AG04450 (cell line): ENCODE measurements around the gene AHNAK2. TPM values are rescaled to one million over a fixed set of nuclear protein-coding genes. Genes with fewer than 3 reads are reported as not detected.

Source experiments
- CTCF ChIA-PET: fragments of 300-600, 350-600 bp; formaldehyde crosslinking; extraction: SDS; loops from one replicate; lab custom pipeline; 2022; ENCODE audit warnings: antibody characterized with exemption, inconsistent platforms; lab: Charles Lee
- POLR2A ChIA-PET: fragments of 350-600 bp; formaldehyde crosslinking; extraction: SDS; loops from one replicate; lab custom pipeline; 2021; ENCODE audit warnings: antibody characterized with exemption, inconsistent platforms; lab: Yijun Ruan, JAX
- DNase-seq: peaks from one replicate; pipeline ENCODE4 v3.0.0-alpha.2; 2011; ENCODE audit warnings: low read depth, low spot score
- H3K27ac ChIP-seq: one replicate; pipeline ENCODE4 v1.5.1; 2012; ENCODE audit warnings: low read depth, low read length, control low read depth
- H3K27me3 ChIP-seq: one replicate; pipeline ENCODE4 v1.6.0; 2012; ENCODE audit warnings: low read length; ENCODE audit not compliant: control insufficient read depth, insufficient read depth
- H3K4me3 ChIP-seq: 2 replicates; pipeline ENCODE4 v1.5.1; 2011; ENCODE audit warnings: mild to moderate bottlenecking, low read depth, low read length, control low read depth
- H3K9me3 ChIP-seq: 2 replicates; pipeline ENCODE4 v1.5.1; 2012; ENCODE audit warnings: low read length; ENCODE audit not compliant: control insufficient read depth, insufficient read depth
- polyA plus RNA-seq: library from polyadenylated mRNA; depleted of rRNA; stranded (reverse); fragments of >200 nt; gene quantifications from 2 replicates; pipeline ENCODE4 v1.2.3, GENCODE V29; 2011
- TF ChIP-seq, protein P1 (sequence below): IDR thresholded peaks from 2 replicates; pipeline ENCODE4 v1.5.1; 2011; ENCODE audit warnings: low read depth, low read length, control low read depth, inconsistent platforms

AHNAK2 gene
- polyA plus RNA-seq, 1 experiment = 10.0 TPM

DNA sequence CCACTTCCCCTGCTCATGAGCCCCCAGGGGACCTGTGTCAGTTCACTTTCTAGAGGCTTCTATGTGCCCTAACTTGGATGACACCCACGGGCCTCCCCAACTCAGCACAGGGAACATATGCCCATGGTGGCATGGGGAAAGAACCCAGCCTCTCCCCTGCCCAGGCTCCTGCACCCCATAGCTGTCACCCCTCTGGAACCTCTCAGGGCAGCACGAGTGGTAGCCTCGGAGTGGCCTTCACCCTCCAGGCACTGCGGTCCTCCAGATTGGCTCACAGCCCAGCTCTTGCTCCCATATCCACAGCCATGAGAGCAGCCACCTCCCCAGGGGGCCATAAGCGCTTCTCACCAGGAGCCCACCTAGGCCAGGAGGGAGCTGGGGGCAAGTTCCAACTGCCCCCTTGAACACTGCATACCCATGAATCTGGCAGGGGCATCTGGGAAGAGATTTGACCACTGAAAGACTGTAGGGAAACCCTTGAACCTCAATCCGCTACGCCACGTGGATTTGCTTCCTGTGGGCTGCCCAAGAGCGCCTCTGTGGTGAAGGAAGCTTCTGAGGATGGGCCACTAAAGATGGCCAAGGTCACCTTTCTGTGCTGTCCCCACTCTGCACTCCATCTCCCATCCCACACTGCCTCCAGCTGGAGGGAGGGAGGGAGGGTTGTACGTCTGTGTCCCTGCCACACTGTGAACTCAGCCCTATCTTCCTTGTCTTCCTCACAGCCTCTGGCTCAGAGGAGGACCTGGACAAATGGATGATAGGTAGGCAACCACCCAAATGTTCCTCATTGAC lies 41.6 kb downstream of the AHNAK2 start:
- CTCF ChIA-PET = interaction anchor here (0.7 to 1.3 kb wide), 2 partner anchors 93 to 109 kb away, joined by 3 to 5 read pairs; no protein-coding TSS in a partner anchor

DNA sequence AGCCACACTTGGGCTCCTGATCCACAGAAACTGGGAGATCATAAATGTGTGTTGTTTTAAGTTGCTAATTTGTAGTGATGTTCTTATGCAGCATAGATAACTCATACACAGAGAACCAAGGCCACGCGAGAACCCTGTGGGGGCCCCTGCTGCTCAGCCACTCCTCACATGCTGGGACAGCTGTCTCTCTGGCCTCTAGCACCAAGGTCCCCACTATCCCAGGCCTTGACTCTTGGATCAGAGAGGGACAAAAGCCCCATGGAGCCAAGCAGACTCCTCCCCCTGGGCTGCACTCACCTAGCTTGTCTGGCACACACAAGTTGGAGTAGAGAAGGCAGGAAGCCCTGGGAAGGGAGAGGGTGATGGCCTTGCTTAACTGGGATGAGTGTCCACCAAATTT lies 42.2 kb downstream of the AHNAK2 start:
- ChIA-PET POLR2A (no interaction called here), CTCF (interaction anchor here (0.6 kb wide), 1 partner anchor 110 kb away, joined by 3 read pairs; no protein-coding TSS in a partner anchor)
- Histone ChIP-seq H3K27ac (no peak overlapping the region), H3K9me3 (no peaks in the 10 kb centered on the region; the same call in 1 of the 2 replicates), H3K27me3 (peaks cover 39% of the 10 kb centered on the region), H3K4me3 (no peak overlapping the region)
- TF ChIP-seq, protein P1, sequence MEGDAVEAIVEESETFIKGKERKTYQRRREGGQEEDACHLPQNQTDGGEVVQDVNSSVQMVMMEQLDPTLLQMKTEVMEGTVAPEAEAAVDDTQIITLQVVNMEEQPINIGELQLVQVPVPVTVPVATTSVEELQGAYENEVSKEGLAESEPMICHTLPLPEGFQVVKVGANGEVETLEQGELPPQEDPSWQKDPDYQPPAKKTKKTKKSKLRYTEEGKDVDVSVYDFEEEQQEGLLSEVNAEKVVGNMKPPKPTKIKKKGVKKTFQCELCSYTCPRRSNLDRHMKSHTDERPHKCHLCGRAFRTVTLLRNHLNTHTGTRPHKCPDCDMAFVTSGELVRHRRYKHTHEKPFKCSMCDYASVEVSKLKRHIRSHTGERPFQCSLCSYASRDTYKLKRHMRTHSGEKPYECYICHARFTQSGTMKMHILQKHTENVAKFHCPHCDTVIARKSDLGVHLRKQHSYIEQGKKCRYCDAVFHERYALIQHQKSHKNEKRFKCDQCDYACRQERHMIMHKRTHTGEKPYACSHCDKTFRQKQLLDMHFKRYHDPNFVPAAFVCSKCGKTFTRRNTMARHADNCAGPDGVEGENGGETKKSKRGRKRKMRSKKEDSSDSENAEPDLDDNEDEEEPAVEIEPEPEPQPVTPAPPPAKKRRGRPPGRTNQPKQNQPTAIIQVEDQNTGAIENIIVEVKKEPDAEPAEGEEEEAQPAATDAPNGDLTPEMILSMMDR = no peak
- DNase-seq = no peak

More for the DNA sequence above, 41.6 kb downstream of the AHNAK2 start:
- Histone ChIP-seq H3K27ac (no peak overlapping the region), H3K9me3 (no peaks in the 10 kb centered on the region; the same call in 1 of the 2 replicates), H3K4me3 (no peak overlapping the region), H3K27me3 (peaks cover 38% of the 10 kb centered on the region)
- DNase-seq = no peak
- TF ChIP-seq, protein P1 = no peak
- POLR2A ChIA-PET = no interaction called here

DNA sequence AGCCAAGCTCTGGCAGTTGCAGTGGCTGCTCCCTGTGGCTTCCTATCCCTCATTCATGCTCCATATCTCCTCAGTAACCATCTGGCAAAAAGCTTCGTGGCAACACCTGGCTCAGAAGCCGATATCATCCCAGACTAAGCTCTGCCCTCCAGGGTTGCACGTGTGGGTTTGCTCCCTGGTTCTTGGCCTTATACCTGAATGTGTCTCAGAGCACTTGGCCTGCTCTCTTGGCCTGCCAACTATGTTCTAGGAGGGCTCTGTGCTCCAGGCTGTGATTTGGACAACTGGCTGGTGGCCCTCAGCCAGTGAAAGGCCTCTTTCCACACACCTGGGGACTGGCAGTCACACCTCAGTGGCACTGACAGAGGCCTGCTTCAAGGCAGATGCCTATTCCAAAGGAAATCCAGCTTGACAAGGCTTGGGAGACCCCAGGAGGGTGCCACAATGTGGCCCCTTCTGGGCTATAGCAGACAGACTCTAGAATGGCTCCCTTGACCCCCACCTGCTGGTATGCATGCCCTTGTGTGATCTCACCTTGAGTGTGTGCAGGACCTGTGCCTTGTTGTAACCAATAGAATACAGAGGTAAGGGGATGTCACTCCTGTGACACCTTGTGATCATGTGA lies 43.0 kb downstream of the AHNAK2 start:
- H3K4me3 ChIP-seq = no peak overlapping the region
- no peak overlapping the region for H3K27ac ChIP-seq
- peaks cover 42% of the 10 kb centered on the region for H3K27me3 ChIP-seq
- POLR2A ChIA-PET = no interaction called here
- no peaks in the 10 kb centered on the region; the same call in 1 of the 2 replicates for H3K9me3 ChIP-seq
- DNase-seq = no peak
- TF ChIP-seq, protein P1 = no peak
- CTCF ChIA-PET = interaction anchor here (0.6 to 1.5 kb wide), 3 partner anchors 40 to 474 kb away, joined by 5 to 11 read pairs (median 8); no protein-coding TSS in a partner anchor

DNA sequence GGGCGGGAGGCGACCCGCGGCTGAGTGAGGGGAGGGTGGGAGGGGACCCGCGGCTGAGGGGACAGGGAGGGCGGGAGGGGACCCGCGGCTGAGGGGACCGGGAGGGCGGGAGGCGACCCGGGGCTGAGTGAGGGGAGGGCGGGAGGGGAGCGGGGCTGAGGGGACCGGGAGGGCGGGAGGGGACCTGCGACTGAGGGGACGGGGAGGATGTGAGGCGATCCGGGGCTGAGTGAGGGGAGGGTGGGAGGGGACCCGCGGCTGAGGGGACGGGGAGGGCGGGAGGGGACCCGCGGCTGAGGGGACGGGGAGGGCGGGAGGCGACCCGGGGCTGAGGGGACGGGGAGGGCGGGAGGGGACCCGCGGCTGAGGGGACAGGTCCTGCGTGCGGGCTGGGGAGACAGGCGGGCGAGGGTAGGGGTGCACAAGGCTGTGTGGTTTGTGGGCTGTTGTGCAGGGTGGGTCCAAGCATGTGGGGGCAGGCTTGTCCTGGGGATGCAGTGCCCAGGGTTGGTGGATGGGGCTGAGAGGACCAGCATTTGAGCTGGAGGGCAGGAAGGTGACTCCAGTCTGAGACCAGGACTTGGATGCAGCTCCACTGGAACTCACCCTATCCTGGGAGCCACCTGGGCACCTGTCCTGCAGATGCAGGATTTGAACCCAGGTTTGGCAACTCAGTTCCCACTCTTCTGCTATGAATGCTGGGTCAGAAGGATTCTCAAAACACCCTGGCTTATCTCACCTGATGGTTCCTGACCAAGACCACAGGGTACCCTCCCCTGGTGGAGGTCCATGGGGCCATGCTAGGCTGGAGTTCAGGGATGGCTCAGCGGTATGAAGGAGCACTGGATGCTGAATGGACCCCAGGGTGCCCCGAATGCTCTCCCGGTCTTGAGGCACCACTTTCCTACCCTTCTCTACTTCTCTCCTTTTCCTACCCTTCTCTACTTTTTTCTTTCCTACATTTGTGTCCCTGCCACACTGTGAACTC lies 44.1 kb downstream of the AHNAK2 start:
- CTCF ChIA-PET = interaction anchor here (0.6 to 1.6 kb wide), 9 partner anchors 12 to 112 kb away, joined by 3 to 11 read pairs (median 5); no protein-coding TSS in a partner anchor
- no peak overlapping the region for H3K27ac ChIP-seq
- no peak overlapping the region for H3K4me3 ChIP-seq
- DNase-seq = no peak
- POLR2A ChIA-PET = no interaction called here
- no peaks in the 10 kb centered on the region; the same call in 1 of the 2 replicates for H3K9me3 ChIP-seq
- H3K27me3 ChIP-seq = peaks cover 40% of the 10 kb centered on the region
- TF ChIP-seq, protein P1 = no peak
